Heart left ventricle (tissue), 16 donors: ENCODE data around the gene CACNA1C. TPM values are rescaled to one million over a fixed set of nuclear protein-coding genes. Genes with fewer than 3 reads are reported as not detected.
A peak's percentile ranks its signal among the peaks of the same experiment; 100 is the strongest.

ENCODE experiments used
- ATAC-seq, 4 donors: fragments of 200-7000 bp; cut with Tn5 transposase; one replicate each; pipeline ENCODE4 v1.9.1; 2020 to 2022; ENCODE audit warnings: moderate library complexity in 4 of 4, mild to moderate bottlenecking in 3 of 4, moderate number of reproducible peaks in 1 of 4
- DNase-seq, 5 donors: peaks; one replicate each; pipeline ENCODE4 v3.0.0-alpha.2; 2020
- H3K27ac ChIP-seq, 12 donors: fragments of 200-600 bp; sonication (generic) in 4 of 12; one replicate each; pipeline versions ENCODE4 v1.5.0 to v1.8.0; 2016 to 2022; ENCODE audit warnings: mild to moderate bottlenecking in 2 of 12
- H3K27me3 ChIP-seq, 9 donors: fragments of 200-600 bp; sonication (generic) in 2 of 9; one replicate each; pipeline versions ENCODE4 v1.5.1 to v1.8.0; 2016 to 2022; ENCODE audit warnings: mild to moderate bottlenecking in 3 of 9
- H3K36me3 ChIP-seq, 9 donors: fragments of 200-600 bp; sonication (generic) in 2 of 9; one replicate each; pipeline versions ENCODE4 v1.5.0 to v1.8.0; 2018 to 2022; ENCODE audit warnings: mild to moderate bottlenecking in 2 of 9
- H3K4me1 ChIP-seq, 12 donors: fragments of 200-600 bp; sonication (generic) in 4 of 12; one replicate each; pipeline versions ENCODE4 v1.5.0 to v1.8.0; 2016 to 2022; ENCODE audit warnings: mild to moderate bottlenecking in 3 of 12
- H3K4me3 ChIP-seq, 12 donors: fragments of 200-600 bp; sonication (generic) in 4 of 12; one replicate each; pipeline versions ENCODE4 v1.5.0 to v1.8.0; 2017 to 2022; ENCODE audit warnings: mild to moderate bottlenecking in 9 of 12, moderate library complexity in 4 of 12
- H3K9me3 ChIP-seq, 12 donors: fragments of 200-600 bp; sonication (generic) in 4 of 12; one replicate each; pipeline versions ENCODE4 v1.5.0 to v1.8.0; 2016 to 2022; ENCODE audit warnings: mild to moderate bottlenecking in 1 of 12
- POLR2A ChIP-seq, 2 donors: fragments of 450-650 bp; IDR thresholded peaks; one replicate each; pipeline ENCODE4 v1.6.1; 2017; ENCODE audit warnings: antibody characterized with exemption in 2 of 2, mild to moderate bottlenecking in 2 of 2, moderate library complexity in 2 of 2
- WGBS, 4 donors: extraction: QIAGEN DNeasy Blood & Tissue Kit in 2 of 4; methylation state at CpG; one replicate each; pipeline versions ENCODE4 v1.1.5 to v1.1.7; 2013 to 2018; 5-methylcytosine and 5-hydroxymethylcytosine counted together
- intact Hi-C, 10 donors: fragments of 100-400 bp; cut with DNase I; formaldehyde crosslinking; loops; one replicate each; pipeline versions ENCODE4 v1.11.1 to v1.14.2; 2022
- polyA plus RNA-seq, 2 donors: library from polyadenylated mRNA; stranded (reverse); fragments of 200-250 nt; gene quantifications; one replicate each; pipeline ENCODE4 v1.2.3, GENCODE V29; 2013
- total RNA-seq, 9 donors: library from RNA; depleted of rRNA in 2 of 9; stranded (reverse); fragments of >200 nt in 2 of 9; fragmentation: NEBNext Ultra II Directional in 3 of 9; extraction: Animal tissue kit (Norgen Biotek cat#: 25700) in 3 of 9; gene quantifications; one replicate each; pipeline versions ENCODE4 v1.1.0 to v1.2.4, GENCODE V29; 2016 to 2023
- TF ChIP-seq, protein P1 (sequence below), 12 donors: fragments of 200-600 bp; sonication (generic) in 4 of 12; IDR thresholded peaks; one replicate each; pipeline versions ENCODE4 v1.5.0 to v1.8.0; 2018 to 2022; ENCODE audit warnings: antibody characterized with exemption in 12 of 12, mild to moderate bottlenecking in 5 of 12
- donor health status: ischemic (EF 13 %, LVEDD 7.1; RV severe dilation, severe dysfunction).
- donor health status: healthy with polysubstance abuse.
- donor health status: DM: no; HTN: yes; CAD: no.
- donor health status: DM: no; HTN: no; CAD: no.
- donor health status: ischemic (EF 25% LVEDD 6.9; RV normal size, moderate dysfunction).
- donor health status: ischemic (EF 25% LVEDD 5.7; RV mildly dilated, moderate dysfunction).
- donor health status: healthy.
- donor health status: DM: yes; HTN: yes; CAD: no.
- donor health status: ischemic (EF 35%, LVEDD 5.7; RV mildly dilated, moderate dysfunction).
- donor health status: nonischemic (EF 11% LVEDD 7.7; RV severe dilation, severe dysfunction).
- donor health status: DM: yes; HTN: yes; CAD: no.
- donor health status: PGD.
- donor health status: ischemic (EF 29% LVEDD 5.4; RV normal size, mild dysfunction).
- donor health status: nonischemic (EF 23%, LVEDD 6.1; RV moderate dilation, normal function).

CACNA1C gene
- total and polyA plus RNA-seq, 11 donors: 41.9 to 196 (median 164) TPM

GRCh38 chr12:2567711-2568110, 514.9 kb downstream of the CACNA1C start:
- intact Hi-C loops: no loop called here
- Histone ChIP-seq H3K4me3 (no peak overlapping the region), H3K36me3 (peaks cover 0 to 47% (median 12%) of the 10 kb centered on the region in 9 donors), H3K27me3 (no peaks in the 10 kb centered on the region), H3K27ac (no peak overlapping the region), H3K4me1 (no peaks in the 10 kb centered on the region), H3K9me3 (no peaks in the 10 kb centered on the region)
- TF ChIP-seq POLR2A (IDR thresholded peaks at IDR 0.05): no peak
- TF ChIP-seq, protein P1, sequence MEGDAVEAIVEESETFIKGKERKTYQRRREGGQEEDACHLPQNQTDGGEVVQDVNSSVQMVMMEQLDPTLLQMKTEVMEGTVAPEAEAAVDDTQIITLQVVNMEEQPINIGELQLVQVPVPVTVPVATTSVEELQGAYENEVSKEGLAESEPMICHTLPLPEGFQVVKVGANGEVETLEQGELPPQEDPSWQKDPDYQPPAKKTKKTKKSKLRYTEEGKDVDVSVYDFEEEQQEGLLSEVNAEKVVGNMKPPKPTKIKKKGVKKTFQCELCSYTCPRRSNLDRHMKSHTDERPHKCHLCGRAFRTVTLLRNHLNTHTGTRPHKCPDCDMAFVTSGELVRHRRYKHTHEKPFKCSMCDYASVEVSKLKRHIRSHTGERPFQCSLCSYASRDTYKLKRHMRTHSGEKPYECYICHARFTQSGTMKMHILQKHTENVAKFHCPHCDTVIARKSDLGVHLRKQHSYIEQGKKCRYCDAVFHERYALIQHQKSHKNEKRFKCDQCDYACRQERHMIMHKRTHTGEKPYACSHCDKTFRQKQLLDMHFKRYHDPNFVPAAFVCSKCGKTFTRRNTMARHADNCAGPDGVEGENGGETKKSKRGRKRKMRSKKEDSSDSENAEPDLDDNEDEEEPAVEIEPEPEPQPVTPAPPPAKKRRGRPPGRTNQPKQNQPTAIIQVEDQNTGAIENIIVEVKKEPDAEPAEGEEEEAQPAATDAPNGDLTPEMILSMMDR (IDR thresholded peaks at IDR 0.05): no peak
- ATAC-seq: no peak
- 95 to 97% (median 97%) methylated on average over 4 of the region's 4 CpGs; no CpG with 5 or more reads in 1 of the 4 donors for whole genome bisulfite sequencing, 4 donors
- no peak for DNase-seq

DNA sequence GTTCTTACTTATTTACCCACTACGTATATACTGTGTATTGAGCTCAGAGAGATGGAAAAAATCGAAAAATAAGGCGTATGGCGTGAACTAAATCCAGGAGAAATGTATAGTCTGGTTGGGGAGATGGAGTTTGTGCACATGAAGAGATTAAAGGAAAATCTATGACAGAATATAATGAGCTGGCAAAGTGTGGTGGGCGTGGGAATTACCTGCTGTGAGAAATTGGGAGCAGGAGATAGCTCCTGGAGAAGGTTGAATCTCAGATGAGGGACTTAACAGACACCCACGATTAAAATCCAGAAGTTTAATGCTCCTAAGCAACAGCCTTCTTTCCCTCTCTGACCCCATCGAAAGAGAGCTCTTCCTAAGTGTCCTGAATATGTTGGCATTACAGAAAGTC, 517.8 kb downstream of the CACNA1C start:
- Histone ChIP-seq H3K27ac (no peak overlapping the region), H3K27me3 (no peaks in the 10 kb centered on the region), H3K36me3 (peaks cover 0 to 68% (median 17%) of the 10 kb centered on the region in 9 donors), H3K4me3 (no peak overlapping the region), H3K9me3 (no peaks in the 10 kb centered on the region), H3K4me1 (no peaks in the 10 kb centered on the region)
- WGBS, 4 donors: 93 to 95% (median 95%) methylated on average over 7 of the region's 7 CpGs
- no peak for TF ChIP-seq POLR2A (IDR thresholded peaks at IDR 0.05)
- TF ChIP-seq, protein P1 (IDR thresholded peaks at IDR 0.05): no peak
- intact Hi-C loops: no loop called here
- ATAC-seq: no peak
- DNase-seq: no peak

GRCh38 chr12:2574355-2574935, 521.7 kb downstream of the CACNA1C start:
- DNase-seq: no peak
- H3K27ac ChIP-seq: no peak overlapping the region
- no peaks in the 10 kb centered on the region for H3K27me3 ChIP-seq
- H3K4me1 ChIP-seq: no peaks in the 10 kb centered on the region
- intact Hi-C loops: no loop called here
- ATAC-seq: peak in 1 of 4 donors; percentile 9
- 91 to 98% (median 94%) methylated on average over 4 of the region's 4 CpGs for WGBS, 4 donors
- H3K4me3 ChIP-seq: no peak overlapping the region
- no peak for TF ChIP-seq POLR2A (IDR thresholded peaks at IDR 0.05)
- TF ChIP-seq, protein P1 (IDR thresholded peaks at IDR 0.05): no peak
- no peaks in the 10 kb centered on the region for H3K9me3 ChIP-seq
- peaks cover 0 to 72% (median 9%) of the 10 kb centered on the region in 9 donors for H3K36me3 ChIP-seq

- Histone ChIP-seq H3K9me3 (no peaks in the 10 kb centered on the region), H3K27ac (no peak overlapping the region), H3K4me3 (no peak overlapping the region), H3K27me3 (no peaks in the 10 kb centered on the region), H3K36me3 (peaks cover 0 to 65% (median 9%) of the 10 kb centered on the region in 9 donors), H3K4me1 (no peaks in the 10 kb centered on the region)
- ATAC-seq (no peak), DNase-seq (no peak)
- 92 to 97% (median 94%) methylated on average over 5 of the region's 5 CpGs for WGBS, 4 donors
- TF ChIP-seq POLR2A (IDR thresholded peaks at IDR 0.05): no peak
- TF ChIP-seq, protein P1 (IDR thresholded peaks at IDR 0.05): no peak
- intact Hi-C loops: no loop called here
These were observed 522.5 kb downstream of the CACNA1C start for GRCh38 chr12:2575245-2575644.
